HG02759 (cell line): Measurements from ENCODE around the gene PRSS2.
"Not testable (repeated sequence)": the region's sequence is repeated elsewhere in the genome, so short reads cannot be mapped to it uniquely, and the experiment has no call there.

Experiments used
- ATAC-seq: cut with Tn5 transposase; IDR thresholded peaks from one replicate; pipeline ENCODE4 v1.9.1; 2021; ENCODE audit warnings: mild to moderate bottlenecking, moderate library complexity; ENCODE audit not compliant: unreplicated experiment

PRSS2 gene

DNA sequence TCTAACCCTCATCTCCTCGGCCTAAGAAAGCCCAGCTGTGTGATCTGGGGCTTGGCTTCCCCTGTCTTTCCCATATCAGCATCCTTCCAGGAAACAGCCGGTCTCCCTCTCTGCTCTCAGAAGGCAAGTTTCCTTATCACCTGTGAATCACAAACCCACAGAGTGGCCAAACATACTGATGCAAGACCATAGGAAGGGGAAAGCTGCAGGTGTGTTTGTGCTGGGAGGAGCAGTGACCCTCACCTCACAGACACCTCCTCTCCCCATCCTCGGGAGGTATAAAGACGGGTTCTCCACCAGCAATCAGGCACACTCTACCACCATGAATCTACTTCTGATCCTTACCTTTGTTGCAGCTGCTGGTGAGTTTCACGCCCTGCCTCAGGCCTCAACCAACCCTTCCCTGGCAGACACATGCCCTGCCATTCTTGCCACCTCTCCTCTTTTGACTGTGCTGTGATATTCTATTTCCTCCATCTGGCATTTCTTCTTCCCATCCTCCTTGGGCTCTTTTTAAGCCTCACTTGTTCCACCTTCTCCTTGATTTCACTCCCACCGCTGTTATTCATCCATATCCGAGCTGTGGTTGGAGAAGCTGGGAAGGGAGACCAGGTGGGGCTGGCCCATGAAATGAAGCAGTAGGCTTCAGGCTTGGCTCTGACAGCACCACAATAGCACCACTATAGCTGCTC lies at the start of gene PRSS2:
PRSS2 (plus strand) TSS at position 310 of the 692 bp plus-strand sequence; CDS start at position 323, 13 bp downstream.
- ATAC-seq = peak; percentile 18

DNA sequence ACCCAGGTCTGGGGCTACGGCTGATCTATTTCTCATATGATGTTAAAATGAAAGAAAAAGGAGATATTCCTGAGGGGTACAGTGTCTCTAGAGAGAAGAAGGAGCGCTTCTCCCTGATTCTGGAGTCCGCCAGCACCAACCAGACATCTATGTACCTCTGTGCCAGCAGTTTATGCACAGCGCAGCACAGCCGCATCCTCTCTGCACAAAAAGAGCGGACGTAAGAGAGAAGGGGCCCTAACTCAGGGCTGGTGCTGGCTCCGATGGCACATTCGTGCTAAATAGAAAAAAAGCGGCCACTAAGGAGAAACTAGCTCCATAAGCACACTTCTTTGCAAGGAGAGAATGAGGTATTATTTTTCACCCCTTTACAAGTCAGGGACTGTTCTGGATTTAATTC lies 49.8 kb upstream of the PRSS2 start:
- no peak for ATAC-seq

DNA sequence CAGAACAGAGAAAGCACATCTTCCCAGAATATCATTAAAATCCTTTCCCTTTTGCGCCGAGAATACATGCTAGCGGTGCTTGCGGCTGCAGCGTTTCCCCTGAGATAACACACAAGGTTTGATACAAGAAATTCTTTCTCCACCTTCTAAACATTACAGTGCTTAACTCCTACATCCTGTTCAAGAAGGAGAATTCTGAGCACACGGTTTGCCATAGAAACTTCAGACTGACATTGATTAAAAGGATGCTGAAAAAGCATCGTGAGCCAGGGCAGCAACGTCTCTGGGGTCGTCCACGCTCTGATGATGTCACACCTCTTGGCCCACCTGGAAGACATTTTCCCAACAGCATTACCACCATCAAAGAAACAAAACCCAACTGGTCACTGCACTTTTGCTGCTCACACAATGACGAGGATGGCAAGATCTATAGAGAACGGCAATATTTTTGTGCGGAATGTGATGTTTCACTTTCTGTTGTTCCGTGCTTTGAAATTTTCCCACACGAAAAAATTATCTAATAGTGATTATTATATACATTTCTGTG lies 48.4 kb upstream of the PRSS2 start:
- ATAC-seq = no peak

DNA sequence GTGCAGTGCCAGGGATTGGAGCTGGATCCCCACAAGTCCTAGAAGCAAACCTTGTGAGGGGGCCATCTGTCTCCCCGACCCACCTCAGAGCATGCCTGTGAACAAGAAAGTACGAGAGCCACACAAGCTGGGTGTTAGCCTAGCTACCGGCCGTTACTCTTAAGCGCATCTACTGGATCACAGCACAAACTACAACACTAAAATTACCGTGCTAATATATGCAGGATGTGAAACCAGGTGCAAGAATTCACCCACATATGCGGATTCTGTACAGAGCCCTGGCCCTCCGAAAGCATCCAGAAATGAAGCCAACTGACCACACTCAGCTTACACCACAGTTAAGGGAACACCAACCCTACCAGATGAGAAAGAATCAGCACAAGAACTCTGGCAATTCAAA lies 37.5 kb upstream of the PRSS2 start:
- no peak for ATAC-seq

DNA sequence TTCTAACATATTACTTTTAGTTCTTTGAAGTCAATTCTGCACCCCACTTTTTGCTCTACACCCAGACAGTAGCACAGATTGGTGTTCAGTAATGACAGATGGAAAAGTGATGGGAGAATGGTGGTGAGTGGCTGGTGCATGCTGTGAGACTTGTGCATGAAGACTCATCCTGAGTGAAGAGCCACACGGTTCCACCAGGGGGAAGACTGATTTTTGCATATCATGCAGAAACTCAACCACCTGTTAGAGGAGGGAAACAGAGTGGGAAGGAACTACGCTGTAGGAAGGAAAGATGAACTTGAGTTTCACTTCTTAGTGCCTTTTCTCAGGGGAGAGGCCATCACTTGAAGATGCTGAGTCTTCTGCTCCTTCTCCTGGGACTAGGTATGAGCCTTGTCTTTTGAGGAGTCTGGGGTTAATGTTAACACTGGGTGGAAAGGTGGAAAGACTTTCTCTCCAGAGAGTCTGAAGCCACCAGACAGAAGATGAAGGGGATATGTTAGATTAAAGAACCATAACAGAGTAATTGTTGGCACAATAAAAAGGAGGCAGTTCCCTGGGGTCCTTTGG lies 30.8 kb upstream of the PRSS2 start:
- ATAC-seq = peak; percentile 96

DNA sequence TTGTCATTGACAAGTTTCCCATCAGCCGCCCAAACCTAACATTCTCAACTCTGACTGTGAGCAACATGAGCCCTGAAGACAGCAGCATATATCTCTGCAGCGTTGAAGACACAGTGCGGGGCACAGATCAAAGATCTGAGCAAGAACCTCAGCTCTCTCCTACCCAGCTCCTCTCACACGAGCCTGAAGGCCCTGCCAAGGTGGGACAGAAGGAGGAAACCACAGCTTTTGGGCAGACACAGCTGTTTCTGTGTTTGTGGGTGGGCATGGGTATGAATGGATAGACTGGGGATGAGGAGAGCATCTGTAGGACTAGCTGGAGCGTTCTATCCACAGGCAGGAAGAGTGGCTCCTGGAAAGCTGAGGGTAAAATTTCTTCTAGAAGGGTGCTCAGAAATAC lies 30.0 kb upstream of the PRSS2 start:
- no peak for ATAC-seq

DNA sequence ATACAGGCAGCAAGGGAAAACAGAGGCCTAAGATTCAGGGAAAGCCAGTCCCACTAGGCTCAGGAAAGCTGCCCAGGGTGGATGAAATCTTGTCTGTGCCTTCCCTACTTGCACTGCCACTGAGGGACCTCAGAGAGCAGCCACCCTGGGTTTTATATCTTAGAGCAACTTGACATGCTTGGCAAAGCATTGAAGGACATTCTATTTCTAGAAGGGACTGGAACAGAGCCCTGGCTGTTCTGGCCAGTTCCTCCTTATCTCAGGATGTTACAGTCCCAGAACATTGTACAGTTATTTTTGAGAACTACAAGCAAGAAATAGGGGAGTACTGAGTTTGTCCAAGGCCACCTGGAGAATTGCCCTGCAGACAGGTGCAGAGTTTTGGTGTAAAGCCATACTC lies 28.8 kb upstream of the PRSS2 start:
- ATAC-seq = not testable (repeated sequence)

DNA sequence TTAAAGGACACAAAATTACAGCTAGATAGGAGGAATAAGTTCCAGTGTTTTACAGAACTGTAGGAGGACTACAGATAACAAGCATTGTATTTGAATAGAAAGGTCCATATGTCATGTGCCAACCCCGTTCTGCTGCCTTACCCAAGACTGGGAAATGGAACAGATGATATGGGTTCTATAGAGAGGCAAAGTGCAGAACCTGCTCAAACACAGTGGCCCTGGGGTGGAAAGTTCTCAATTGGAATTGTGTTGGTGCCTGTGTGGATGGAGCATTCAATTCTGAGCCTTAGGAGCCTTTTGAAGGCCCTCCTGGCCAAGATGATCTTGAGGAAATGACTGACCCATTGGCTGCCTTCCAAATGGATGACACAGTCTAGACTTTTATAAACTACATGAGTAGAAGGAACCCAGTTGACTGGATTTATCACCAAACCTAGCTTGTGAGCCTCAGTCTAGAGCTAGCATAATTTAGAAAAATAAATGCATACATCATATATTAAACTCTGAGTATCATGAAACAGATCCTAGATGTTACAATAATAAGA lies 25.6 kb upstream of the PRSS2 start:
- ATAC-seq = no peak

DNA sequence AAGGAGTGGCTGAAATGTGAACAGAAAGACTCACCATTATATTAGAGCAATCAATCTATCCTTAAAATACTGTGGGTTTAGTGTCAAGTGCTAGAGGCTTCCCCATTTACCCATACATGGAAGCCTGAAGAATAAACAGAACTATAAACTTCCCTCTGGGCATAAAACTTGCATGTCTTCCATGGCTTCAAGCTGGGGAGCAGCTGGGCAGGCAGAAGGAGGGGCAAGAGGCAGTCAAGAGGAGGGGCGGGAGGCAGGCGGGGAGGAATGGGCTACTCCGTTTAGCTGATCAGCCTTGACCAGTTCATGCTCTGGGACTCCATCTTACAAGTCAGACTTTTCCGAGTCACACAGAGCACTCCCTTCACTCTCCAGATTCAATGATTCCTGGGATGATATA lies 25.0 kb upstream of the PRSS2 start:
- no peak for ATAC-seq

DNA sequence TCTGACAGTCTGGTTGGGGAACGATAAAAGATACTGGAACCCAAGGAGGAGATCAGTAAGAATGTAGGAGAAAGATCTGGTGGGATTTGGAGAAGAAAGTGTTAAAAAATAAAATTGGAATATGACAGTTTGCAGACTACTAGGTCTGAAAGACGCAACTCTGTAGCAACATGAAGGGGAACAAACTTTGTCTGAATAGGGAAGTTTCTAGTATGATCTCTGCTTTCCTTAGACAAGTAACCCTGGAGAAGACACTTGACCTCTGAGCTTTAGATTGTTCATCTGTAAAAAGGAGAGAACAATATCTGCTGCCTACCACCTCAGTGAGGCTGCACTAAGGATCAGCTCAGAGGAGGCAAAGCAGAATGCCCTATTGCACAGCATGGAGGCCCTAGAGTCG lies 24.5 kb upstream of the PRSS2 start:
- ATAC-seq = no peak

DNA sequence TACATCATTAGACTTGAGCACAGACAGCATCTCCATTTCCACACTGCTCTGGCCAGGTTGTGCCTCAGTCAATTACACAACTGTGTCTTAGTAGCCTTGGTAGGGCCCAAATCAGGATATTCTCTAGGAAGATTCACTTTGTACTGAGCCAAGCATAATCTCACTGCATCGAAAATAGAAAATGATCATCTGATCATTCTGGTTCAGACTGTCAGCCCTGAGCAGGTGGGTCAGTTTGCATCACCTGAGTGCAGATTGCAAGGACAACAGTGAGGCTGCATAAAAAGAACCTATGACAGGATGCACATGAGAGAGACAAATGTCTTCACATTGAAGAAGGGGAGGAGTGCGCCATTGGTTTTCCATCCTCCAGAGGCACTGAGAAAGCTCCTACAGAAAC lies 22.4 kb upstream of the PRSS2 start:
- not testable (repeated sequence) for ATAC-seq

DNA sequence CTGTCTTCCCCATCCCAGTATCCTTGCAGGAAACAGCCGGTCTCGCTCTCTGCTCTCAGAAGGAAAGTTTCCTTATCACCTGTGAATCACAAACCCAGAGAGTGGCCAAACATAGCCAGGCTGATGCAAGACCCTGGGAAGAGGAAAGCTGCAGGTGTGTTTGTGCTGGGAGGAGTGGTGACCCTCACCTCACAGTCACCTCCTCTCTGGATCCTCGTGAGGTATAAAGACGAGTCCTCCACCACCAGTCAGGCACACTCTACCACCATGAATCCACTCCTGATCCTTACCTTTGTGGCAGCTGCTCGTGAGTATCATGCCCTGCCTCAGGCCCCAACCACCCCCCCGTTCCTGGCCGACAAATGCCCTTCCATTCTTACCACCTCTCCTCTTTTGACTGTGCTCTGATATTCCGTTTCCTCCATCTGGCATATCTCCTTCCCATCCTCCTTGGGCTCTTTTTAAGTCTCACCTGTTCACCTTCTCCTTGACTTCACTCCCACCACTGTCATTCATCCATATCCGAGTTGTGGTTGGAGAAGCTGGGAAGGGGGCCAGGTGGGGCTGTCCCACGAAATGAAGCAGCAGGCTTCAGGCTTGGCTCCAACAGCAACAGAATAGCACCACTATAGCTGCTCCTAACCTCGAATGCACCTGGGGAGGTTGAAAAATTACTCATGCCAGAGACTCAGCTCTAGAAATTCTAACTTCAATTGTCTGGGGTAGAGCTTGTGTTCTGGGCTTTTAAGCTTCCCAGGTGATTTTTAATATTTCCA lies 21.4 kb upstream of the PRSS2 start, which contains the start of gene PRSS1:
PRSS1 (plus strand) TSS at position 255 of the 776 bp plus-strand sequence; CDS start at position 268, 13 bp downstream.
- ATAC-seq = no peak

DNA sequence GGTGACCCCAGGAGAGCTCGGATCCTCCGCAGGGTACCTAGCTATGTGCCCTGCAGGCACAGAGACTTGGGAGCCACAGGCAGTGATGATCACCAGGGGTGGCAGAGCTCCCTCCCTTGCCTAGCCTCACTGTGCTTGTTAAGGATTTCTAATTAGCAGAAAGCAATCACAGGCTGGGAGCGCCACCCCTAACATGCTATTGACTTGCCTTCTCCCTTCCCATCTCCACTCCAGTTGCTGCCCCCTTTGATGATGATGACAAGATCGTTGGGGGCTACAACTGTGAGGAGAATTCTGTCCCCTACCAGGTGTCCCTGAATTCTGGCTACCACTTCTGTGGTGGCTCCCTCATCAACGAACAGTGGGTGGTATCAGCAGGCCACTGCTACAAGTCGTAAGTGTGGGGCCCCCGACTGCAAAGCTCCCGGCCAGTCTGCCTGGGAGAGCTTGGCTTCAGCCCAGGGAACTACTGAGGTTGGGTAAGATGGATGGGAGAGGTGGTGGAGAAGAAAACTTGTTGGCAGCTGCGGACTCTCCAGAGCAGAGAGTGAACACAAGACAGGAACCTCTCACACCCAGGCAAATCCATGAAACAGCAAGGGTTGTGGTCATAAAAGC lies 20.3 kb upstream of the PRSS2 start:
- ATAC-seq = no peak

DNA sequence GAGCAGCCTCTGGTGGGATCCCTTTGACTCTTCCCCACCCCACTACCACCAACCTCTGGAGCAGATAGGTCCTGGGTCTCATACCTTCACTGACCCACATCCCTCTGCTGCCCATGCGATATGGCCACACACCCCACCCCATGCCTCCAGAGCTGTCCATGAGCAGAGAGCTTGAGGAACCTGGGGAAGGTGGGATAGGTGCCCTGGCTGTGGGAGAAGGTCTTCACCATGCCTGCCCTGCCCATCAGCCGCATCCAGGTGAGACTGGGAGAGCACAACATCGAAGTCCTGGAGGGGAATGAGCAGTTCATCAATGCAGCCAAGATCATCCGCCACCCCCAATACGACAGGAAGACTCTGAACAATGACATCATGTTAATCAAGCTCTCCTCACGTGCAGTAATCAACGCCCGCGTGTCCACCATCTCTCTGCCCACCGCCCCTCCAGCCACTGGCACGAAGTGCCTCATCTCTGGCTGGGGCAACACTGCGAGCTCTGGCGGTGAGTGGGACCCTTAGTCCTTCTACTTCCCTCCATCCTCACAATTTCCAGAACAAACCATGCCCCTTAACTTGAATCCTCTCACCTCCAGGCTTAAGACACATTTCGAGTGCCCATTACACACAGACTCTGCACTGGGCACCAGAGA lies 19.1 kb upstream of the PRSS2 start:
- ATAC-seq = not testable (repeated sequence)

DNA sequence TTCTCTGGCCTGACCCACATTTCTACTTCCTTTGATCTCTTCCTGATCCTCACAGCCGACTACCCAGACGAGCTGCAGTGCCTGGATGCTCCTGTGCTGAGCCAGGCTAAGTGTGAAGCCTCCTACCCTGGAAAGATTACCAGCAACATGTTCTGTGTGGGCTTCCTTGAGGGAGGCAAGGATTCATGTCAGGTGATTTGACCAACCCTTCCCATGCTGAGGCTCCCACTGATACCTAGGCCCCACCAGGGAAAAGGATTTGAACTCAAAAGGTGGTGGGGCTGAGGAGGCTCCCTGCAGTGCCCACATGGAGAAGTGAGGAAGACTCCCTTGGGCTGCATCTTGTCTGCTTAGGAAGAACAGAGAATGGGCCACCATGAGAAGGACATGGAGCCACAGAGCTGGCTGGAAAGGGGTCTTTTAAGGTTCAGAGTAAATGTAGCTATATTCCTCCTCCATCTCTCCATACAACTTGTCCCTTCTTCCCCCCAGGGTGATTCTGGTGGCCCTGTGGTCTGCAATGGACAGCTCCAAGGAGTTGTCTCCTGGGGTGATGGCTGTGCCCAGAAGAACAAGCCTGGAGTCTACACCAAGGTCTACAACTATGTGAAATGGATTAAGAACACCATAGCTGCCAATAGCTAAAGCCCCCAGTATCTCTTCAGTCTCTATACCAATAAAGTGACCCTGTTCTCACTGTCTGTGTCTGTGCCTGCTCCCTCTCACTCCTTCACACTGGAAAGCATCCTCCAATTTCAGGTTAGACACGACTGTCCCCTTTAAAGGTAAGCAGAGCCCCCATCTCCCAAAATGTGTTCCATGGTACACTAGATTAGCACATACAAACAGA lies 18.2 kb upstream of the PRSS2 start:
- no peak for ATAC-seq

DNA sequence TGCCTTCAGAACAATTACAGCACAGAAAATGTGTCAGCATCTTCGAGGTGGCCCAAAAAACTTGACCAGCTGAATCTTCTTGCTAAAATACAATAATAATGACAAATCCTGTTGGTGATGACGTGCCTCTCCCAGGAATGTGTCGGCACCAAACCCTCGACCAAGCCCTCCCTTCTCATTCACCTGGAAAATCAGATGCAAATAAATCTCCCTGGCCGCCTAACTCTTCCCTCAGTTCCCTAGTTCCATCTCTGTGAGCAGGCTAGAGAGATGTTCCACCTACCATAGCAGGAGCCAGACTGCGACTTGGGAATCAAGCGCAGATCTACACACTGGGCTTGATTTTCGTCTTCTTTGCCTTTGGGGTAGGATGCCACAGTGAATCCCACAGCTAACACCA lies 17.4 kb upstream of the PRSS2 start:
- ATAC-seq = no peak

DNA sequence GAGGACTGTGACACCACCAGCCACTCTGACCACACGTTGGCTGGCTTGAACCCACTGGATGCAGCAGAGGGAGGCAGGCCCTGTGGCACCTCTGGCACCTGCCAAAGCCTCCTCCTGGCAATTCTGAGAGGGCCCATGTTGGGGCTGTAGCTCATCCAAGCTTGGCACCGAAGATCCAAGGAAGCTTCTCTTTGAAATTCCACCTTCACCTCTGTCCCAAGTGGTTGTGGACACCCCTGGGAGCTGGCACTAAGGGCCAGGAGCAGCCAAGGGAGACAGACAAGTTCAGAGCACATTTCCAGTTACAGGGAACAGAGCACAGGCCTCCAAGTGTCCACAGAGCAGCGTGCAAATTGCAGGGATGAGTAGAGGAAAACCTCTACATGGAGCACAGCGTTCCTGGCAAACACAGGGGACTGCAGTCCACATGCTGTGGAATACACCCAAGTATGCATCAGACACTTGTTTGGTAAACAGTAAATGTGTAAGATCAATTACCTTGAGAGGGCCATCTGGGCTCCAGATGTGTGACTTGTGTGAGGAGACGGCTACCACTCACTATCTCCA lies 16.8 kb upstream of the PRSS2 start:
- not testable (repeated sequence) for ATAC-seq

DNA sequence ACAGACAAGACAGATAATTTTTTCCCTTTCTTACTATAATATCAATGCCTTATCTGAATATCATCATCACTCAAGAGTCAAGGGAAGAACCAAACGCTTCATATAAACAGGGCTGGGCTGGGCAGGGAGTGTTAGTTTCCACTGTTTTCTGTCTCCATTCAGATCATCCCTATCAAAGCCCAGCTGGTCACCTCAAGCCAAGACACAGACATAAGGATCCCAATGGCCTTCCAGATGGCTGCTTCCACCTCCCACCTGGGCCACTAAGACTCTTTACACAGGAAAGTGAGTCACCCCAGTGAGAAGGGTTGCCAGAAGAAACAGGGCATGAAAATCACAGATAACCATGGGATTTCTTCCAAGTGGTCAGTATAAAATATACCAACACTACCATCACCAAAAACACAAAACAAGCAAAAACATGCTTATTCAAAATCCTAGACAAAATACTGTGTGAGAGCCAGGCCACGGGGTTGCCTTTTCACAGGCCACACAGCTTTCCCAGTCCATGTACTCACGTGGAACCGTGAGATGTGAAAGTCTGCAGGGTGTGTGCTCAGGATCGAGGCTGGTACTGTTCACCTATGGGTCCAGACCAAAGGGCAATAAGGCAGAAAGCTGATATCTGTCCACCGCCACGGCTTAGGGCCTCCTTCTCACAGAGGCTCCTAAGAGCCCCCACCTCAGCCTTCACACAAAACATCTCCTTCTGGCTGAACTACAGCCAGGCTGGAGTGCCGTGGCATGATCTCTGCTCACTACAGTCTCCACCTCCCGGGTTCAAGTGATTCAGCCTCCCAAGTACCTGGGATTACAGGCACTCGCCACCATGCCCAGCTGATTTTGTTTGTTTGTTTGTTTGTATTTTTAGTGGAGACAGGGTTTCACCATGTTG lies 15.8 kb upstream of the PRSS2 start:
- no peak for ATAC-seq
